GM18520 (cell line): Measurements from ENCODE around the gene CENPP.

Source experiments
- ATAC-seq: cut with Tn5 transposase; IDR thresholded peaks from one replicate; pipeline ENCODE4 v1.9.1; 2021; ENCODE audit not compliant: unreplicated experiment

Gene CENPP

DNA sequence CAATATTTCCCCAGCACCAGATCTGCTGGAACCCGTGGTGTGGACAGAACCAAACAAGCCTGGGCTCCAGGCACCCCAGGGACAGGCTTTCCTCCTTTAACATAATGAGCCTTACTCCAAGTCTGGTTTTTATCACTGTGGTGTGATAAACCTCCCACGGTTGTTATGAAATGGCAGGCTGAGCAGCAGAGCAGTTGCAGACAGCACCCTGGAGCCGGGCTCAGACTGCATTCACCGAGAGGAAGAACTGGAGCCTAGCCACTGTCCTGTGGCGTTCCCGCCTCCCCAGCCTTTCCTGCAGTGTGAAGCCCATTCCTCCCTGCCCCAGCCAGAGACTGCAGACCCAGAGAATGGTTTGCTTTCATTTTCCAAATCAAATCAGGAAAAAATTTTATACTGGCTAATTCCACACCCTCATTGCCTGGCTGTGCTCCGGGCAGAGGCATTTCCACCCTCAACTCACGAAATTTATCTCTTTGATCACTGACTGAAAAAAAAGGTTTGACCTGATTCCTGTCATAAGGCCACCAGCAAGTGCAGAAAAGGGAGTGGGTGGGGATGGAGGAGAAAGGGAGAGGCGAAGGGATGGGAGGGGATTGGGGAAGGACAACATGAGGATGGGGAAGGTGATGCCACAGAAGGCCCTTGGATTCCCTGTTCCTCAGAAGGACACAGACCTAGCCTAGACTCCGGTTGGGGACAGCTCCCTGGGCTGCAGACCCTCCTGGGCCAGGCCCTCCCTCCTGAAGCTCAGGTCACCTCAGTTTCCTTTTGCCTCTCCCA, 325.3 kb downstream of the CENPP start:
- ATAC-seq, result no peak

DNA sequence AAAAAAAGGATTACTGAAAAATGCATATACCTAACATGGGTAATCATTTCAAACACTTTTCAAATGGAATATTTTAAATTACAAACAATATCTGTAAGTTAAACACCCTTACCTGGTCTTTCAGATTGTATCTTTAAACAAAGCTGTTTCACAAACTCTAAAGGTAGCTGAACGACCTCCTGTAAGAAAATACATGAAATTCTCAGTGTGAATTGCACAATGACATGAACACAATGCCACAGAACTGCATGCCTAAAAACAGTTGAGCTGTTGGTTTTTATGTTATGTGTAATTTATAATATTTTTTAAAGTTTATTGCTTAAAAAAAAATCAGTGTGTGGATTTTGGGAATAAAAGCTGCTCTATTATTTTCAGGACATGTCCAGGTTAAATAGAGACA, 326.7 kb downstream of the CENPP start:
- ATAC-seq, result no peak

DNA sequence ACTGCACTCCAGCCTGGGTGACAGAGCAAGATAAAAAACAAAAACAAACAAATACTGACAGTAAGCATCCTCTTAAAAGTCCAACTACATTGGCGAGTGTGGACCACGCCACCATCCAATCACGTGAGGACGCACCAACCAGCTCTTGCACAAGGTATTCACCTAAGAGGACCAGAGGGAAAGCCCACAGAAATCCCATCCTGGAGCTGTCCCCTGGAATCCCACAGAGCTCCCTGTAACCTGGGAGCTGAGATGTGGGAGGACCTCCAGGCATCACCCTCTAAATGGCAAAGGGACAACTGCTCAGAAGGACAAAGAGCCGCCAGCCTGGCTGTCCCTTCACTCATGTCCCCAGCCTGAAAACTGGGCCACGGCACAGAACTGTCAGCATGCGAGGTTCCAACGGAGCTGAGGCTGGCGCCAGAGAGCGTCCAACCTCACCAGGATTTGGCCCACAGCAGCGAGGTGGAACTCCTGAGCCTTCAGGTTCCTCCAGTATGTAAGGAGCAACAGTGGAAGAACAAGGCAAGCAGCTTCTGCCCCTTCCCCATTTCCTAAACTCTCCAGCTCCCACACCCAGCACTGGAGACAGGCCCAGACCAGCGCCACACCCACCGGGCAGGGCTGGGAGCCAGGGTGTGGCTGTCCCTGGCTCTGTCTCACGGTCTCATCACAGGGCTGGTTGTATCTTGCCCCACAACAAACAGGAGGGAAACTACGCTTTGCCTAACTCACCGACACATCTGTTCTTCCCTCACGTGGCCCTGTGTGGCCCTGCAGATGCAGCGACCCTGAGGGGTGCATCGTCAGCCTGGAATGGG, 328.9 kb downstream of the CENPP start:
- no peak for ATAC-seq

GRCh38 chr9:92655366-92655765, 329.6 kb downstream of the CENPP start:
- no peak for ATAC-seq

GRCh38 chr9:92655896-92656536, 330.3 kb downstream of the CENPP start:
- ATAC-seq, result no peak

DNA sequence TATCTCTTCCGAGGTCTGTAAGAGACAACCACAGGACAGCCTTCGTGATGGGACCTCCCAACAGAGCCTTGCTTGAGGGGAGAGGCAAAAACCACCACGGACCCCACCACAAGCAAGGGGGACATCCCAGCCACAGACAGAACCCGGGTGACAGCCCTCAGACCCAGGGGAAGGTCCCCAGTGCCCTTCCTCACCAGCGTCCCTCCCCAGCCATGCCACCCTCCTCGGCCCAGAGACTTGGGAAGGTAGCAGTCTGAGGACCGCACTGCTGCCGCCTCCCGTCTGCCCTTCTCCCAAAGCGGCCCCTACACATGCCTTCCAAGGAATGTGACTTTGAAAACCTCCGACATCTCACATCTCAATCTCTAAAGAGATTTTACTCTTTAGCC, 330.8 kb downstream of the CENPP start:
- no peak for ATAC-seq

DNA sequence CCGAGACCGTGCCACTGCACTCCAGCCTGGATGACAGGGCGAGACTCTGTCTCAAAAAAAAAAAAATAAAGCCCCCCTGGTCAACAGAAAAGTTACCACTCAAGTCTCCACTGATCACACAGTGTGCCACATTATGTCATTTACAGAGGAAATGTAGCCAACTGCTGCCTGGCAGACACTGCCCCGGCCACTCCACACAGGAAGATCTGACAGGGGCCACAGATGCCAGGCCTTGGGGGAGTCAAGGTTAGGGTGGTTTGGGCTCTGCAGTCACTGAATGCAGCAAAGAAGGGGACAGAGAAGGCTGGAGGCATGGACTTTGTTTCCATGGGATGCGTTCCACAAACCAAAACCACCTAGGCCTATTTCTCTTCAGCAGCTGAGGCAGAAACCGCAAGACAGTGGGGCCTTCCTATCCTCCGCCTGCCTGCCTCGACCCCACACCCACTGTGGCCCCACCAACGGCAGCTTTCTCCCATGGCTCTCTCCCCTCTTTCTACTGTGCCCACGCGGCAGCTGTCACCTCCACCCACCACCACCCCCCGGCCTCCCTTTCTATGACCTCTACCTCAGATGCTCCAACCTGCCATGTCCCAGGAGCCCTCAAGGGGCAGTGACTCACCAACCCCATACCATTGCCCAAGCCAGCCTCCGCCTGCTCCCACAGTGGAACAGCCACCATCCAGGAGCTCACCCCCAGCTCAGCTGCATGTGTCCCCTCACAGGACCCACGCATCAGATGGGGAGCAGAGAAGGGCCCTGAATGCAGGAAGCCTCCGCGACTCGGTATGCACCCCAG, 331.7 kb downstream of the CENPP start:
- no peak for ATAC-seq

DNA sequence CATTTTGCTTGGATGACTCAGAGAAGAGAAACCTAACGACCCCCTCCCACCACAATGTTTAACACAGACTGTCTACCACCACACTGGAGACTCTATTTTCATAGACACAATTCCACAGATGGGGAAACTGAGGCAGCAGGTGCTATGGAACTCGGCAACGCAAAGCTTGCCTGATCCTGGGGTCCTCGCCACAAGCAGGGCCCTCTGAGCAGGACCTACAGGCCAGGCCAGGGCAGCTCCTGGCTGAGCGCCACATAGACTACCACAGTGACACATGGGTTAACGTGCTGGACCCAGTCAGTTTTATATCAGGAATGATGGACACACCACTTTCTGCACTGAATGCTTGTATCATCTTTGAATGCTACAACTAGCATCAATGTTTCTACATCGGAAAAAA, 332.4 kb downstream of the CENPP start:
- ATAC-seq, result no peak

DNA sequence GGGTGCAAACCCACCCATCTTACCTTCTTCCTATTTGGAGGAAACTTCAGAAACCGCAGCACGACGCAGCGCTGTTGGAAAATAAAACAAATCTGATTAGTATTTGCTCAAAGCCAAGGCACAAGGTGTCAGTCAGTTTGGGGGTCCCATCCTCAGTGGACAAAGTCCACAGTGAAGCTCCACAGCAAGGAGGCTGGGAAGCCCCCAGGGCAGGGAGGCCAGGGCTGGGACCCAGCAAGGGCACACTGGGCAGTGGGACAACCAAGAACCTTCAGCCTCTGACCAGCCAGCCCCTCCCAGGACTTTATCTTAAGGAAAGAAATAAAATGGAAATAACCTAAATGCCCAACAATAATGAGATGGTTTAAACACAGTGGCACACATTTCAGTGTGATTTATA, 332.9 kb downstream of the CENPP start:
- ATAC-seq, result no peak

DNA sequence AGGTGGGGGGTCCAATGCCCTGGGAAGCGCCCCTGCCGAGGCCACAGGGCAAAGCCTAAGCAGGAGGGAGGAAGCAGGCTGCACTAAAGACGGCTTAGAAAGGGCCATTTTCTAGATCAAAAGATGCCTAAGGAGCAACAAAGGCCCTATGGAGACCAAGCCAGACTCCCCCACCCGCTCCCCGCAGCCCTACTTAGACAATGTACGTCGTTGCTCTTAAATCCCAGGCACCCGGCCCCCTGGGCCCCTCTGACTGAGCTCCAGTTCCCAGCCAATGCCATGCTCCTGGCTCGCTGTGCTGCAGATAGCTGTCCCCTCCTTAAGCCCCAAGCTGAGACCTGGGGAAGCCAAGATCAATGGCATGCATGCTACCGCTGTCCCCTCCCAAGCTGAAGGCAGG, 333.8 kb downstream of the CENPP start:
- ATAC-seq, result no peak

DNA sequence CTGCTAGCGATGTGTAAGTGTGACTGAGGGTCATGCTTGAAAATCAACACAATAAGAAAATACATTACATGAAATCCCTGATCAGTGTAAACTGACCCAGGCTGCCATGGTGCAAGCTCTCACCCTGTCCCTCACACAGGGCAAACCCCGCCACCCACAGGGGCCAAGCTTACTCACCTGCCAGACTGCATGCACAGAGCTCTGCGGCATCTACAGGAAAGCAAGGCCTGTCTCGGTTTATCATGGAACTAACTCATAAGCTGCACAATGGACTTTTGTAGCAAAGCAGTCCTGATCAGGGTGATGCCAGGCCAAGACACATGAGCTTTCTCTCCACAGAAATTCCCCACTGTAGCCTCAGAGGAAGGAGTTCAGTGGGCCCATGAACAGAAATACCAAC, 334.5 kb downstream of the CENPP start:
- no peak for ATAC-seq

DNA sequence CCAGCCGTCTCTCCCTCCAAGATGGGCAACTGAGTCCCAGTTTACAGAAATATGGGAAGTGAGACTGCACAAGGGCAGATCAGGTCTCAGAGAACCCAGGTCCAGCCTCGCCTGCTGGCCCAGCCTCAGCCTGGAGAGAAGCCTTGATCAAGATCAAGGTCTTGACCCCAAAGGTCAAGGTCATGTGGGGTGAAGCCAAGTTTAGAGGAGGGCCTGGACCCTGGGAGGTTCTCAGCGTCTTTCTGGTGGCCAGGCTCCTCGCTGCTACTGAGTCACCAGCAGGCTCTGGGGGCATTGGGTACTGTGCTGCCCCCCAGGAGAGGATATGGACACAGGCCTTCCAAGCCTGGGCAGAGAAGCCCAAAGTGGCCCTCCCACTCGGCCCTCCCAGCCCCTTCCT, 335.4 kb downstream of the CENPP start:
- ATAC-seq, result no peak

DNA sequence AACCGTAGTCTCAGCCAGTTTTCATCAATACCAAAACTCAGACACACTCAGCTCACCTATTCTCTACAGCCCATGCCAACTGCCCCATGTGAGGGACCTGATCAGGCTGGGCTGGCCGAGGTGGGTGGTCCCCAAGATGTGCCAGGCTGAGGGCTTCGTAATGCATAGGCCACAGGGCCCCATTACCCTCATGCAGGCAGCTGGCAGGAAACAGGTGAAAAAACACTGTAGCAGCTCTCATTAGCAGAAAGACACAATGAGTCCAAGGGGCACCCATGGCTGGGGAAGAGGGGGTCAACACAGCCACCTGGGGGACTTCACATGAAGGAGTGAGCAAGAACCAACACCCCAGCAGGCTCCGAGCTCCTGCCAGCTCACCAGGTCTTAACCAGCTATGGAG, 336.0 kb downstream of the CENPP start:
- no peak for ATAC-seq

DNA sequence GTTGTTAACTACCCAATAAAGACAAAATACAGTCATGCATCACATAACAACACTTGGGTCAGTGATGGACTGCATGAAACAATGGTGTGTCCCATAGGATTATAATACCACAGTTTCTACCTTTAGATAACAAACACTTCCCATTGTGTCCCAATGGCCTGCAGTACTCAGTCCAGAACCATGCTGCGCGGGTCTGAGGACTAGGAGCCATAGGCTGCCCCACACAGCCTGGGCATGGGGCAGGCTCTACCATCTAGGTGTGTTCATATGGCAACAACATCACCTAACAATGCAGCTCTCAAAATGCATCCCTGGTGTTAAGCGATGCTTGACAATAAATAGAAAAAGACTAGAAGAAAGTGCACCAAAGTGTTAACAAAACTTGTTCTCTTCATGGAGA, 337.4 kb downstream of the CENPP start:
- no peak for ATAC-seq

- ATAC-seq, result no peak
Measured at GRCh38 chr9:92663951-92664350, 338.2 kb downstream of the CENPP start.

- no peak for ATAC-seq
Measured at GRCh38 chr9:92664394-92665152, 338.8 kb downstream of the CENPP start.

- ATAC-seq, result no peak
Measured at GRCh38 chr9:92665836-92666235, 340.1 kb downstream of the CENPP start.

- ATAC-seq, result no peak
Measured at GRCh38 chr9:92666236-92666635, 340.5 kb downstream of the CENPP start.

GRCh38 chr9:92666912-92667532, 341.3 kb downstream of the CENPP start:
- no peak for ATAC-seq
